Endothelial cell of umbilical vein (primary cell): ENCODE measurements around the gene ARHGEF11. TPM values are rescaled to one million over a fixed set of nuclear protein-coding genes. Genes with fewer than 3 reads are reported as not detected.

Source experiments
- BruUV-seq: library from RNA; stranded (reverse); fragments of 400-500 nt; replicated peaks from 2 replicates; lab custom pipeline; 2021; lab: Mats Ljungman, UMichigan
- CTCF ChIA-PET: fragments of 300-600, 350-600 bp; sonication (Branson Sonifier 250); formaldehyde crosslinking; loops from one replicate; lab custom pipeline; 2021; ENCODE audit warnings: antibody characterized with exemption, inconsistent platforms; lab: Charles Lee
- POLR2A ChIA-PET: fragments of 300-600, 350-600 bp; sonication (Branson Sonifier 250); formaldehyde crosslinking; loops from one replicate; lab custom pipeline; 2021; ENCODE audit warnings: antibody characterized with exemption, inconsistent platforms; lab: Charles Lee
- DNase-seq: peaks from one replicate; pipeline ENCODE4 v3.0.0-alpha.2; 2011; ENCODE audit warnings: low read depth, low spot score
- FAIRE-seq: peaks from 2 replicates; lab custom pipeline; 2011; peaks lifted over from hg19 to GRCh38; lab: Jason Lieb, UNC
- H2AFZ ChIP-seq: 2 replicates; pipeline ENCODE4 v1.6.0; 2012; ENCODE audit warnings: low read depth, low read length, control low read depth, inconsistent platforms
- H3K27ac ChIP-seq: 2 replicates; pipeline ENCODE4 v1.5.1; 2011; ENCODE audit warnings: low read depth, mild to moderate bottlenecking, control low read depth, low read length, moderate library complexity; ENCODE audit not compliant: insufficient read depth
- H3K27me3 ChIP-seq, 2 experiments: 2 replicates each; pipeline versions ENCODE4 v1.6.0 to v1.6.1; 2011; ENCODE audit warnings: low read length in 2 of 2, mixed read lengths in 1 of 2; ENCODE audit not compliant: control insufficient read depth in 2 of 2, insufficient read depth in 2 of 2
- H3K36me3 ChIP-seq, 2 experiments: 2 replicates in 1 of 2; 3 replicates in 1 of 2; pipeline ENCODE4 v1.5.1; 2011; ENCODE audit warnings: low read length in 2 of 2, mild to moderate bottlenecking in 1 of 2, moderate library complexity in 1 of 2; ENCODE audit not compliant: control insufficient read depth in 2 of 2, insufficient read depth in 2 of 2; ENCODE audit errors: extremely low read depth in 1 of 2
- H3K4me1 ChIP-seq: 3 replicates; pipeline ENCODE4 v1.5.1; 2011; ENCODE audit warnings: mild to moderate bottlenecking, low read length; ENCODE audit not compliant: control insufficient read depth, insufficient read depth; ENCODE audit errors: extremely low read depth
- H3K4me2 ChIP-seq: 2 replicates; pipeline ENCODE4 v1.6.1; 2011; ENCODE audit warnings: low read length, control low read depth, mixed read lengths; ENCODE audit not compliant: insufficient read depth
- H3K4me3 ChIP-seq, 3 experiments: fragments of 200-600 bp in 1 of 3; sonication (generic), shearing (Covaris generic) in 1 of 3; replicated peaks in 1 of 3; 2 replicates each; pipeline ENCODE4 v1.5.1; 2011 to 2016; ENCODE audit warnings: control low read depth in 3 of 3, low read length in 3 of 3, mild to moderate bottlenecking in 2 of 3, inconsistent platforms in 1 of 3, low read depth in 1 of 3, moderate library complexity in 1 of 3; ENCODE audit not compliant: insufficient read depth in 1 of 3
- H3K79me2 ChIP-seq: 2 replicates; pipeline ENCODE4 v1.6.0; 2012; ENCODE audit warnings: low read length, inconsistent platforms; ENCODE audit not compliant: control insufficient read depth, insufficient read depth
- H3K9ac ChIP-seq: replicated peaks from 2 replicates; pipeline ENCODE3; 2011; ENCODE audit warnings: low read length, control low read depth; ENCODE audit not compliant: insufficient read depth; ENCODE audit errors: extremely low read depth
- H3K9me1 ChIP-seq: replicated peaks from 3 replicates; pipeline ENCODE4 v1.6.0; 2011; ENCODE audit warnings: mild to moderate bottlenecking, low read length; ENCODE audit not compliant: control insufficient read depth, insufficient read depth; ENCODE audit errors: extremely low read depth
- H3K9me3 ChIP-seq: replicated peaks from 2 replicates; pipeline ENCODE4 v1.5.1; 2012; ENCODE audit warnings: low read length, inconsistent platforms; ENCODE audit not compliant: control insufficient read depth, insufficient read depth
- H4K20me1 ChIP-seq: replicated peaks from 2 replicates; pipeline ENCODE3; 2011; ENCODE audit warnings: mild to moderate bottlenecking, low read length; ENCODE audit not compliant: control insufficient read depth, insufficient read depth; ENCODE audit errors: extremely low read depth
- CTCF ChIP-seq, 2 donors: IDR thresholded peaks; 1 replicate in 1 of 2; 2 replicates in 1 of 2; pipeline ENCODE4 v1.5.1; 2011; ENCODE audit warnings: low read length in 2 of 2, mild to moderate bottlenecking in 2 of 2, moderate library complexity in 2 of 2, control low read depth in 1 of 2, inconsistent platforms in 1 of 2, low read depth in 1 of 2; ENCODE audit not compliant: insufficient read depth in 1 of 2; ENCODE audit errors: extremely low read depth in 1 of 2
- EZH2 ChIP-seq: IDR thresholded peaks from 2 replicates; pipeline ENCODE4 v1.6.1; 2012; ENCODE audit warnings: borderline replicate concordance, low read depth, mild to moderate bottlenecking, moderate library complexity, low read length, inconsistent platforms; ENCODE audit not compliant: severe bottlenecking
- FOS ChIP-seq: IDR thresholded peaks from 2 replicates; pipeline ENCODE4 v1.6.1; 2011; ENCODE audit warnings: mild to moderate bottlenecking, low read length, moderate library complexity, borderline replicate concordance; ENCODE audit not compliant: insufficient read depth
- GATA2 ChIP-seq: IDR thresholded peaks from 2 replicates; pipeline ENCODE4 v1.7.0; 2011; ENCODE audit warnings: low read depth, mild to moderate bottlenecking, moderate library complexity, mixed read lengths, low read length; ENCODE audit not compliant: insufficient read length, insufficient read depth
- JUN ChIP-seq: IDR thresholded peaks from 2 replicates; pipeline ENCODE4 v1.6.1; 2011; ENCODE audit warnings: borderline replicate concordance, low read depth; ENCODE audit not compliant: insufficient read length, insufficient read depth
- MAX ChIP-seq: IDR thresholded peaks from 2 replicates; pipeline ENCODE4 v1.6.1; 2011; ENCODE audit not compliant: insufficient read depth, insufficient read length
- MYC ChIP-seq: IDR thresholded peaks from one replicate; pipeline ENCODE4 v1.6.1; 2011; ENCODE audit warnings: mild to moderate bottlenecking, low read depth, low read length
- POLR2A ChIP-seq: IDR thresholded peaks from 2 replicates; pipeline ENCODE4 v1.6.1; 2012; ENCODE audit warnings: low read depth, mild to moderate bottlenecking, control low read depth, low read length
- POLR2AphosphoS5 ChIP-seq: IDR thresholded peaks from 2 replicates; pipeline ENCODE4 v1.6.1; 2012; ENCODE audit warnings: low read depth, mild to moderate bottlenecking, control low read depth, low read length, moderate library complexity; ENCODE audit not compliant: insufficient read depth
- dilution Hi-C: fragments of 300-500 bp; cut with MboI; formaldehyde crosslinking; loops from one replicate; pipeline ENCODE4 v1.15.0; 2019; ENCODE audit warnings: low sequenced_read_pairs; ENCODE audit not compliant: extremely low pct_ligation_motif_present
- intact Hi-C: fragments of 100-400 bp; cut with micrococcal nuclease; formaldehyde crosslinking; loops from one replicate; pipeline ENCODE4 v1.10.0; 2022
- polyA plus RNA-seq, 4 experiments: library from polyadenylated mRNA; depleted of rRNA in 3 of 4; stranded (reverse) in 3 of 4; unstranded in 1 of 4; fragments of >200 nt; gene quantifications; 2 replicates each; pipeline versions ENCODE4 v1.2.1 to v1.2.3, GENCODE V29; 2011 to 2012; ENCODE audit warnings: missing spikeins in 1 of 4
- total RNA-seq: library from RNA; stranded (reverse); gene quantifications from 2 replicates; pipeline ENCODE4 v1.2.3, GENCODE V29; 2021

Gene ARHGEF11
- total and polyA plus RNA-seq, 2 donors (not counting 3 experiments of a cell fraction or from before 2014, with no cell fraction given) = 18.2 to 28.0 TPM

DNA sequence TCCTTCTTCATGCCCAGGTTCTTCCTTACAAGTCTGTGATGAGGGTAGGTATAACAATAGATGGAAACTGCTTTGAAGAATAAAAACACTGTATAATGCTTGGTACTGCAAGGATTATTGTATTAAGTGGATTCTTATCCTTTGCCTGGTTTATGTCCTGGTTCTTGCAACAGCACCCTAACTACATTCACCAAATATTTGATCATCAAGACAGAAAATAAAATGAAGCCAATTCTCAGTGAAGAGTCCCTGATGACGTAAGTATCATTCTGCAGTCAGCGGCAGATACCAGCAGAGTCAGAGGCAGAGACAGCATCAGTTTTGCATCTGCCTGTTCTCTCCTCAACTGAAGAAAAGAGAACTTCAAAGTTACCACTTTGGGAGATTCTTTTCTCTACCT is 19.7 kb downstream of the ARHGEF11 start:
- no peak for DNase-seq
- H4K20me1 ChIP-seq = peaks cover 8% of the 10 kb centered on the region
- no peaks in the 10 kb centered on the region for H3K9me1 ChIP-seq
- H3K79me2 ChIP-seq = peaks cover 13% of the 10 kb centered on the region
- no peaks in the 10 kb centered on the region for H3K36me3 ChIP-seq
- H3K4me2 ChIP-seq = no peak overlapping the region
- BruUV-seq = no TSS peak
- H3K27me3 ChIP-seq = no peaks in the 10 kb centered on the region
- no peak overlapping the region for H3K9ac ChIP-seq
- intact Hi-C loops = no loop called here
- no peak overlapping the region for H3K4me3 ChIP-seq
- H3K27ac ChIP-seq = no peak overlapping the region
- no peak for TF ChIP-seq FOS
- TF ChIP-seq MYC = no peak
- TF ChIP-seq GATA2 = no peak
- TF ChIP-seq MAX = no peak
- dilution Hi-C loops = no loop called here
- H2AFZ ChIP-seq = no peak overlapping the region
- FAIRE-seq = no peak
- ChIA-PET CTCF (interaction anchor here (0.7 to 1.8 kb wide), 4 partner anchors 8 to 64 kb away, joined by 3 to 5 read pairs (median 4); no protein-coding TSS in a partner anchor), POLR2A (no interaction called here)
- H3K9me3 ChIP-seq = no peaks in the 10 kb centered on the region
- H3K4me1 ChIP-seq = no peaks in the 10 kb centered on the region

- no TSS peak for BruUV-seq
- no peaks in the 10 kb centered on the region for H3K9me3 ChIP-seq
- intact Hi-C loops (no loop called here), dilution Hi-C loops (no loop called here)
- peaks cover 8% of the 10 kb centered on the region for H4K20me1 ChIP-seq
- no peak for TF ChIP-seq MAX
- TF ChIP-seq POLR2A = no peak
- TF ChIP-seq POLR2AphosphoS5 = no peak
- no peak for TF ChIP-seq GATA2
- no peak for TF ChIP-seq JUN
- no peak for TF ChIP-seq FOS
- no peak for TF ChIP-seq CTCF (IDR thresholded peaks at IDR 0.05; ENCODE audit: extremely low read depth in 1 of 2, insufficient read depth in 1 of 2, low read depth in 1 of 2, low read length in 2 of 2)
- TF ChIP-seq EZH2 = no peak
- no peak for TF ChIP-seq MYC
- H3K27ac ChIP-seq = no peak overlapping the region
- no peaks in the 10 kb centered on the region for H3K4me1 ChIP-seq
- no peak overlapping the region for H3K9ac ChIP-seq
- H2AFZ ChIP-seq = no peak overlapping the region
- ChIA-PET CTCF (interaction anchor here (0.7 to 1.8 kb wide), 4 partner anchors 9 to 65 kb away, joined by 3 to 5 read pairs (median 4); no protein-coding TSS in a partner anchor), POLR2A (no interaction called here)
- H3K36me3 ChIP-seq = no peaks in the 10 kb centered on the region
- no peaks in the 10 kb centered on the region for H3K27me3 ChIP-seq
- H3K9me1 ChIP-seq = no peaks in the 10 kb centered on the region
- H3K4me2 ChIP-seq = no peak overlapping the region
- DNase-seq = no peak
- no peak for FAIRE-seq
- peaks cover 13% of the 10 kb centered on the region for H3K79me2 ChIP-seq
- no peak overlapping the region for H3K4me3 ChIP-seq
Observed at GRCh38 chr1:157025385-157025784, 20.2 kb downstream of the ARHGEF11 start.
